Right lobe of liver (tissue), 4 donors: ENCODE data around the gene AIFM3.

ENCODE experiments used
- CTCF ChIP-seq, 4 donors: fragments of 200-600 bp in 3 of 4; fragments of 450-650 bp in 1 of 4; IDR thresholded peaks; one replicate each; pipeline versions ENCODE4 v1.5.1 to v1.8.0; 2016 to 2022; ENCODE audit warnings: antibody characterized with exemption in 4 of 4, mild to moderate bottlenecking in 2 of 4
- POLR2A ChIP-seq: fragments of 450-650 bp; IDR thresholded peaks from one replicate; pipeline ENCODE4 v1.6.1; 2017; ENCODE audit warnings: antibody characterized with exemption, mild to moderate bottlenecking
- donor health status: DM: no; HTN: no; CAD: no.
- donor health status: DM: no; HTN: no; CAD: no.
- donor health status: DM: no; HTN: yes; CAD: no.

GRCh38 chr22:20955548-20955947 is 11.5 kb upstream of the AIFM3 start:
- no peak for TF ChIP-seq CTCF (IDR thresholded peaks at IDR 0.05)
- TF ChIP-seq POLR2A, result no peak
